Hematopoietic multipotent progenitor cell treated with erythropoietin and hydrocortisone succinate and interleukin-3 and kit ligand, for 8 days (in vitro differentiated cells): ENCODE results near the gene RTN1.

Experiments used
- DNase-seq: peaks from one replicate; pipeline ENCODE4 v3.0.0-alpha.2; 2015

RTN1 gene

GRCh38 chr14:59849411-59850130 is 21.0 kb downstream of the RTN1 start:
- no peak for DNase-seq

DNA sequence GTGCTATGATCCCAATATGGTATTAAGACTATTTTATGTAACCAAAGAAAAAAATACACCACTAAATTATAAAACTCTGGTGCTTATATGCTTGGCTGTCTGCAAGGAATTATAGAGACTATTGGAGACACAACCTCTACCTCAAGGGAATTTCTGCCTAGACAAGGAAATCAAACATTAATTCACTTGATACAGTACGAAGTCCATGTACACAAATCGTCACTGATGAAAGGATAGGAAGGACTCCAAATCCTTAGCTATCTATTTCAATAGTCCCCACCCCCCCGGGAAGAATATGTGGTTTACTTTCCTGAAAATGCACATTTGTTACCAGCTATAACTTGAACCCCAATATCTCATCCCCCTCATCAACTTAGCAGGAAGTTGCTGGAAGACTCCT is 21.9 kb downstream of the RTN1 start:
- DNase-seq, result no peak

- DNase-seq, result no peak
Observed at GRCh38 chr14:59847711-59848110, 22.9 kb downstream of the RTN1 start.

GRCh38 chr14:59846595-59846994 is 24.0 kb downstream of the RTN1 start:
- DNase-seq, result no peak

DNA sequence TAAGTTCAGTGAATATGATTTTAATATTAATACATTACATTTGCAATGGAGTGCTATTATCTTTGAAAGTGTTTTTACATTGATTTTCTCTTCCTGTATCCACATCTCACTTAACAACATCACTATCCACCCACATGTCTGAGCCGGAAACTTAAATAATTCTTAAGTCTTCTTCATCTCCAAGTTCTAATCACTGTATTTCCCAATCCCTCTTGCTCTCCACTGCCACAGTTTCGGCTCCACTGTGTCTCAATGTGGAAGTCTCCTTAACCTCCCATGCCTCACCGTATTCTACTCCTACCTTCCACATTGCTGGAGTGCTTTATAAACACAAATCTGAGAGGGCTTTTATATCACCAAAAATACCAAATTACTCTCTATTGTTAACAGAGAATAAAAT is 25.3 kb downstream of the RTN1 start:
- DNase-seq, result no peak

DNA sequence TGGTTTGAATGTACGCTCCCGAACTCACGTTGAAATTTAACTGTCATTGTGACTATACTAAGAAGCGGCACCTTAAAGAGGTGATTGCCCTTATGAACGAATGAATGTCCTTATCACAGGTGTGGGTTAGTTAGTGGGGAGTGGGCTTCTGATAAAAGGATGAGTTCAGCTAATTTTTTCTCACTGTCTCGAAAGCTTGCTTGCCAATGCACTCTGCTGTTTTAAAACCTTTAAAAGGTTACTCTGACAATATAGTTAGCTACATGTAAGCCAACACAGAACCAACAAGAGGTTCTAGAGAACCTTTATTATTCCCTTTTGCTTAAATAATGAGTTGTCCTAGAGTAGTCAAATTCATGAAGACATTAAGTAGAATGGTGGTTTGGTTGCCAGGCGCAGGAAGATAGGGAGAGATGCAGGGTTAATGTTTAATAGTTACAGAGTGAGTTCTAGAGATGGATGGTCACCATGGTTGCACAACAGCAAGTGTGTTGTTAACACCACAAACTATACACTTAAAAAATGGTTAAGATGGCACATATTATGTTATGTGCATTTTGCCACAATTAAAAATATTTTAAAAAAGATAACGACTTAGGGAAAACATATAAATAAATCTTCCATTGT is 26.3 kb downstream of the RTN1 start:
- DNase-seq, result no peak

DNA sequence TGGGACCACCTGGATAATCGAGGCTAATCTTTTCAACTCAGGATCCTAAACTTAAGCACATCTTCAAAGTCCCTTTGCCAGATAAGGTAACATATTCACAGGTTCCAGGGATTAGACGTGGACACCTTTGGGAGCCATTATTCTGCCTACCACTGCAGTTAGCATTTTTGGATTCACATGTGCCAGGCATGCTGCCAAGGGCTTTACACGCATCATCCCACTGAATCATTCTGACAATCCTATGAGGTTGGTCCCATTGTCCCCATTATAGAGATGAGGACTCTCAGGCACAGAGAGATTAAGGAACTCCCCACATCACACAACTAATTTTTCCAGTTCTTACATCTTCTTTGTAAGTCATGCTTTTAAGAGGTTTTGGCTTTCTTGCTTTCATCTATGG is 34.5 kb downstream of the RTN1 start:
- DNase-seq, result no peak

DNA sequence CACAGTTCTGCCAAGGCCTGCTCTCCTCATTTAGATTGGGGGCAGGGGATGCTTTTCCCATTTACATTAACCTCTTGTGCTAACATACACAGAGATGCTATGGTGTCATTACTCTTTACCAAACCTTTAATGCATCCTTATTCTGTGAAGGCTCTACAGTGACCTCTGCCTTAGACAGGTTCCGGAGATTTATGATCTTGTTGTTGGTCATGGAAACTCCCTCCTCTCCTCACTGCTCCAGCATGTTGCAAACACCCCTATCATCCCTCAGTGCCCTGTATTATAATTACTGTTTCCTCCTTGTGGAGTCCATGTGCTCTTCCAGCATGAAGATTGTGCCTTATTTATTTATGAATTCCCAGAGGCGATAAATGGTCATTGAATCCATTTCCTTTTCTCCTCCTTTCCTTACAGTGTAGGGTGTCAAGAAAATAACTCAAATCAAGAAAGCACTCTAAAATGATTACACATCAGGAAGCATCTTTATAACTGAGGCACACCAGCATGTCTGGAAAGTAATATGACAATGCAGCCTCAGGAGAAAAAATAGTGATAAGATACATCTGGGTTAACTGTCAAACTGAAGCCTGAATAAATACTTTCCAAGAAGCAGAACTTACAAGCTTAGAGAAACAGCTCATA is 37.8 kb downstream of the RTN1 start:
- DNase-seq, result no peak

DNA sequence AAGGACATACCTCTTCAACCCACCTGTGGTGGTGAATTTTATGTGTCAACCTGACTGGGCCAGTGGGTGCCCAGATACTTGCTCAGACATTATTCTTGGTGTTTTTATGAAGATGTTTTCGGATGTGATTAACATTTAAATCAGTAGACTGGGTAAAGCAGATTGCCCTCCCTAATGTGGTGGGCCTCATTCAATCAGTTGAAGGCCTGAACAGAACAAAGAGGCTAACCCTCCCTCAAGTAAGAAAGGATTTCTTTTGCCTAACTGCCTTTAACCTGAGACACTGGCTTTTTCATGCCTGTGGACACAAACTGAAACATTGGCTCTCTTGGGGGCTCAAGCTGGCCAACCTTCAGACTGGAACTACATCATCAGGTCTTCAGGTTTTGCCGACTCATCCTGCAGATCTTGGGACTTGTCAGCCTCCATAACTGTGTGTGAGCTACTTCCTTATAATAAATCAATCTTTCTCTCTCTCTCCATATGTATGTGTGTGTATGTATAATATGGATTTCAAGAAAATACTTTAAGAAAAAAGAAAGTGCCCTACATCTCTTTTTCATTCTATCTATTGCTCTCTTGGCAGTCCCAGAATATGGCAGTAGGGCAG is 39.4 kb downstream of the RTN1 start:
- no peak for DNase-seq

- no peak for DNase-seq
Observed at GRCh38 chr14:59830338-59830734, 40.2 kb downstream of the RTN1 start.

- DNase-seq, result no peak
Observed at GRCh38 chr14:59829469-59830337, 40.9 kb downstream of the RTN1 start.

DNA sequence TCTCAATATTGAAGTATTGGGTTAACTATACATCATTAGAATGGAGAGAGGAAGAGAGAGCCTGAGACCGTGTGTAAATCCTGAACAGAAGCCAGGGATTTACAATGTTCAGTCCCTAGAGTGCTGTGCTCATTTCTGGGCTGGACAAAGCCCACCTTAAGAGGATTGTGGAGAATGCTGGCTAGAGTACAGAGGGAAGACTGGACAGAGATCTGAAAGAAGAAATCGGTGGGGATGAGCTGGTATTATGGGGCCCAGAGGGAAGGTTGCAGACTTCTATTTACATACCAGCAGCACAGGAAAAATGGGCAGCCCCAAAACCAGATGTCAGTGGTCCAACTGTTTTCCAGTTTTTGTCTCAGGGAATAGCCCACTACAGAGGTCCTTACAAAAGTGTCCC is 42.3 kb downstream of the RTN1 start:
- no peak for DNase-seq

- no peak for DNase-seq
Observed at GRCh38 chr14:59827401-59827800, 43.2 kb downstream of the RTN1 start.

- DNase-seq, result no peak
Observed at GRCh38 chr14:59826150-59826549, 44.4 kb downstream of the RTN1 start.

DNA sequence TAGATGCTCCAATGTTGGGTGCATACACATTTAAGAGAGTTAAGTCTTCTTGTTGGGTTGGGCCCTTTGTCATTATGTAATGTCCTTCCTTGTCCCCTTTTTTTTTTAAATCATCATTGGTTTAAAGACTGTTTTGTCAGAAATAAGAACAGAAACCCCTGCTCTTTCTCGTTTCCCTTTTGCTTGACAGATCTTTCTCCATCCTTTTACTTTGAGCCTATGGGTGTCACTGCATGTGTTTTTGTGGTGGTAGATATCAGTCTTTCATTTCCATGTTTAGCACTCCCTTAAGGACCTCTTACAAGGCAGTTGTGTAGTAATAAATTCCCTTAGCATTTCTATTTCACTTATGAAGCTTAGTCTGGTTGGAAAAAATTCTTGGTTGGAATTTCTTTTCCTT is 47.4 kb downstream of the RTN1 start:
- no peak for DNase-seq

- no peak for DNase-seq
Observed at GRCh38 chr14:59819446-59820088, 51.0 kb downstream of the RTN1 start.

GRCh38 chr14:59816941-59817340 is 53.6 kb downstream of the RTN1 start:
- no peak for DNase-seq

- no peak for DNase-seq
Observed at GRCh38 chr14:59814988-59815387, 55.6 kb downstream of the RTN1 start.

DNA sequence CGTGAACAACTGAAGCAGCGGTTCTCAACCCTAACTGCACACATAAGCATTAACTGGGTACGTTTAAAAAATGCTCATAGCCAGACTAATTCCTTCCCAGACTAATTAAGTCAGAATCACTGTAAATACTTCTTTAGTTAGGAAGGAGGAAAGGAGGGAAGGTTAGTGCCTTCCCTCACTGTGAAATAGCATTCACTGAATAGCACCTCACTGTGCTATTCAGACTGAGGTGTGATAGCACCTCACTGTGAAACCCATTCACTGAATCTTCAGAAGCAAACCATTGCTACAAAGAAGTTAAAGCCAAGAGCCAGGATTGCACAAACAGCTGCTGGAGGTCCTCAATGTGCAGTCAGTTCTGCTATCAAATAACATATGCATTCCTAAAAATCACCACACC is 58.8 kb downstream of the RTN1 start:
- DNase-seq, result no peak

DNA sequence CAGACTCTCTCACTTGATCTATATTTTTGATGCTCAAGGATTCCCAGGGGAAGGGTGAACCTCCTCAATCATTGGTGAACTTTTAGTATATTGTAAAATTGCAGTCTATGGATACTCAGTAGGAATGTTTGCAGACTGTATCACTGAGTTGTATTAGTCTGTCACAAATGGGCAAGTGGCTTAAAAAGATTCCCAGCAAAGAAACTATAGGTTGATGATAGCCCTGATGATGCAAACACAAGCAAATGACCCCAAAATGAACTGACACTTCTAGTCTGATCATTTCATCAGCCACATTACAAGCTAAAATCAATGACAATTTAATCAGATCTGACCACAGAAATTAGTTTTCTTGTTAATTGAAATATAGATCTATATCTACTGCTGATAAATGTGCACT is 59.5 kb downstream of the RTN1 start:
- DNase-seq, result no peak

- DNase-seq, result no peak
Observed at GRCh38 chr14:59803052-59803540, 67.5 kb downstream of the RTN1 start.

DNA sequence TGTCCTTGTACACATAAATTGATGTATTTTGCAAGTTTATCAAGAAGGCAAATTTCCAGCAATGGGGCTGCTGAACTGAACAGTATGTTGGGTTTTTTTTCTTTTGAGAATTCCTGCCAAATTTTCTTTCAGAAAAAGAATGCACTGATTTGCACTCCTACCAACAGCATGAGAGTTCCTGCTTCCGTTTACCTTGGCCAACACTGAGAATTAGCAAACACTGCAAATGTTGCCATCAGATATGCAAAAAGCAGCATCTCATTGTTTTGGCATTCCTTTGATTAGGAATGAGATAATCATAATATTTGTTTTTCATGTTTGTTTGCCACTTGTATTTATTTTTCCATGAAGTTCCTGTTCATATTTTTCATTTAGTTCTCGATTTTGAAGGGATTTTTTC is 82.4 kb downstream of the RTN1 start:
- DNase-seq, result no peak
